ENCODE measurements around the gene RASA3.

- TF ChIP-seq CTCF (IDR thresholded peaks at IDR 0.05) (no peak), POLR2AphosphoS5 (IDR thresholded peaks at IDR 0.05) (no peak), EP300 (IDR thresholded peaks at IDR 0.05) (no peak), POLR2A (IDR thresholded peaks at IDR 0.05; ENCODE audit: low read depth) (no peak)
Measured at GRCh38 chr13:114096031-114096485, 36.4 kb downstream of the RASA3 start.

Data from esophagus muscularis mucosa (tissue), 4 donors.